HG03196 (cell line): ENCODE results near the gene RIPK3.

Source experiments
- ATAC-seq: cut with Tn5 transposase; IDR thresholded peaks from one replicate; pipeline ENCODE4 v1.9.1; 2021; ENCODE audit not compliant: unreplicated experiment

RIPK3 gene

DNA sequence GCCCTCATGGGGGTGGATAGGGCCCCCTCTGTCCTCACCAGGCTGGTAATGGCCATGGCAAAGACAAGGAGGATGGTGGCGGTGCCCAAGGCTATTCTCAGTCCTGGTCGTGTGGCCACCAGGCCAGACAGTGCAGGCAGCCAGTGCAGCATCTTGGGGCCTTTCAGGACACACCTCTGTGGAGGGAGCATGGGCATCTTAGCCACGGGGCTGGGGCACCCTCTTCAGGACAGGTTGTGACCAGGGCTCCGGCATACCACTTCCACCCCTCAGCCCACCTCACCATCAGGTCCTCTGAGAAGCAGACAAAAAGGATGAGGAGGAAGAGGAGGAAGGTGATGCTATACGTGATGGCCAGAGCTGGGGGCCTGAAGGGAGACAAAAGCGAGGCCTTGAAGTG, 15.8 kb downstream of the RIPK3 start:
- ATAC-seq, result no peak

DNA sequence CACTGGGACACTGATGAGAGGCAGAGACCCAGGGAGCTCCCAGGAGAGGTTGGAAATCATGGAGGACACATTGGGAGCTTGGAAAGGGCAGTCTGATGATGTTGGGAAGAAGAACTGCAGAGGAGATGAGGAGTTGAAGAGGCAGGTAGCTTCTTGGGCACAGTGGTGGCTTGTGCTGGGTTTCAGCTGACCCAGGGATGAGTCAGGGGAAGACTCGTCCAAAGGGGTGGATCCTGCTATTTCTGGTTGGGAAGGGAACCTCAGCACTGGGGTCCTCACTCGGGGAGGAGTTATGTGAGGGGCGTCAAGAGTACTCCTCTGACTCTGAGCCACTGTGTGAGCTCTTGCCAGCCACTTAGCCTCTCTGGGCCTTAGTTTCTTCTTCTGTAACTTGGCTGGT, 16.4 kb downstream of the RIPK3 start:
- no peak for ATAC-seq

DNA sequence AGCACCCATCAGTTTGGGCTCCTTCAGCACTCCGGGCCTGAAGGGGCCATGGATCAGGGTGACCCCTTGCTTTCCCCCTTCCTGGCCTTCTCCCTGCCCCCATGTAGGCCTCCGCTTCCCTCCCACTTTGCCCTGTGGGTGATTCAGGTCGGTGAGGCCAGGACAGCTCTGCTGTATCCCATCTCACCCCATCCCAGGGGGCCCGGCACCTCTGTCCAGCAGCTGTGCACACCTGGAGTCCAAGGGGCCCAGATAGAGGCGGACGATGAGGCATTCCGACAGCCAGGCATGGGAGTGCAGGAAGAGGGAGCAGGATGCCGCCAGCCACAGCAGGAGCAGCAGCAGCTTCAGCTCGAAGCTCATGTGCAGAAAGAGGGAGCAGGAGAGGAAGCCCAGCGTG, 17.1 kb downstream of the RIPK3 start:
- no peak for ATAC-seq

DNA sequence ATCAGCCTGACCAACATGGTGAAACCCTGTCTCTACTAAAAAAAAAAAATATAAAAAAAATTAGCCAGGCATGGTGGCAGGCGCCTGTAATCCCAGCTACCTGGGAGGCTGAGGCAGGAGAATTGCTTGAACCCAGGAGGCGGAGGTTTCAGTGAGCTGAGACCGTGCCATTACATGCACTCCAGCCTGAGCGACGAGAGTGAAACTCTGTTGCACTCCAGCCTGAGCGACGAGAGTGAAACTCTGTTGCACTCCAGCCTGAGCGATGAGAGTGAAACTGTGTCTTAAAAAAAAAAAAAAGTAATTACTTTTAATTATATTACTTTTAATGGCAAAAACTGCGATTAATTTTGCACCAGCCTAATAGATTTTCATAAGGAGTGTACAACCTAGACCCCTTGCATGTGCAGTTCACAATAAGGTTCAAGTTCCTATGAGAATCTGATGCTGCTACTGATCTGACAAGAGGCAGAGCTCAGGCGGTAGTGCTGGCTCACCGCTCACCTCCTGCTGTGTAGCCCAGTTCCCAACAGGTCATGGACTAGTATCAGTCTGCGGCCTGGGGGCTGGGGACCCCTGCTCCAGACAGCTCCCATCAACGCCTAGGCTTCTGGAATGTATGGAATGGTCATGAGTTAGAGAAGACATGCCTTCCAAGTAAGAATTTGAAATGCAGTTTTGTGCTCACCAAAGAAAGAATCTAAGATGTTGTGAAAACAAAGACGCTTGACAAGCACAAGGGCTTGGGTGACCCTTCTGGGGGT, 18.4 kb downstream of the RIPK3 start:
- no peak for ATAC-seq

DNA sequence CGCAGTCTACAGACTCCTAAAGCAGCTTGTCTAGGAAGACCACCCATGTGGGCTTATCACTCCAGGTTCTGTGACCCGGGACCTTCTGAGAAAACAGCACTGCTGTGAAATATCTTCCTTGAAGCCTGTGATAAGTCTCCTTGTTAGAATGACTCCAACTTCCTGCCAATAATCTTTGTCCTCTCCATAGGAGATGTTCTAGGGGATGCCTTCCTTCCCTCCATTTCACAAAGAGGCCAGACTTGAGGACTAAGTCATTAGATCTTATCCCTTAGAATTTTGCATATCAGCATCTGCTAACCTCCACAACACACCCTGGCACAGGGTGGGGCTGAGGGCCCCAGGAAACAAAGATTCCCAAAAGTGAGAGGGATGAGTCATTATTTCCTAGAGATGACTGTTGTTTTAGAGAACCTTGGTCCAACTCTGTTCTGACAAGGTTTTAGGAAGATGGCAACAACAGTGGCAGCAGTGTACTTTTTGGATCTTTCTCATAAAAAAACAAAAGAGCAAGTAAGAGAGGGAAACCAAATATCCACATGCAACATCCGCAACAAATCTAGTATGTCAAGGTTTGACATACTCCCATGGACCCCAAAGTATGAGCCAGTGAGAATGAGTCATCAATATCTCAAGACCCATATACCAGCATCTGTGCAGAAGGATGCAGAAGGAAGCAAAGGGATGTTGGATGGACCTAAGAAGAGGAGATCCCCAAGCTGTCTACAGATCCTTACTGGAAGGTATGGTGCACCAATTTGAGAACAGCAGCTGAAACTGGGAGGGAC, 22.5 kb downstream of the RIPK3 start:
- no peak for ATAC-seq

DNA sequence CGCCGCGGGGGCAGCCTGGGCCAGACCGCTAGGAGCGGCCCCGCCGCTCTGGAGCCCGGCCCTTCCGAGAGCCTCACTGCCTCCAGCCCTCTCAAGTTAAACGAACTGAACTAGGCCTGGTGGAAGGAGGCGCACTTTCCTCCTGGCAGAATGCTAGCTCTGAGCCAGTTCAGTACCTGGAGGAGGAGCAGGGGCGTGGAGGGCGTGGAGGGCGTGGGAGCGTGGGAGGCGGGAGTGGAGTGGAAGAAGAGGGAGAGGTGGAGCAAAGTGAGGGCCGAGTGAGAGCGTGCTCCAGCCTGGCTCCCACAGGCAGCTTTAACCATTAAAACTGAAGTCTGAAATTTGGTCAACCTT, 23.2 kb downstream of the RIPK3 start:
- ATAC-seq, result no peak

DNA sequence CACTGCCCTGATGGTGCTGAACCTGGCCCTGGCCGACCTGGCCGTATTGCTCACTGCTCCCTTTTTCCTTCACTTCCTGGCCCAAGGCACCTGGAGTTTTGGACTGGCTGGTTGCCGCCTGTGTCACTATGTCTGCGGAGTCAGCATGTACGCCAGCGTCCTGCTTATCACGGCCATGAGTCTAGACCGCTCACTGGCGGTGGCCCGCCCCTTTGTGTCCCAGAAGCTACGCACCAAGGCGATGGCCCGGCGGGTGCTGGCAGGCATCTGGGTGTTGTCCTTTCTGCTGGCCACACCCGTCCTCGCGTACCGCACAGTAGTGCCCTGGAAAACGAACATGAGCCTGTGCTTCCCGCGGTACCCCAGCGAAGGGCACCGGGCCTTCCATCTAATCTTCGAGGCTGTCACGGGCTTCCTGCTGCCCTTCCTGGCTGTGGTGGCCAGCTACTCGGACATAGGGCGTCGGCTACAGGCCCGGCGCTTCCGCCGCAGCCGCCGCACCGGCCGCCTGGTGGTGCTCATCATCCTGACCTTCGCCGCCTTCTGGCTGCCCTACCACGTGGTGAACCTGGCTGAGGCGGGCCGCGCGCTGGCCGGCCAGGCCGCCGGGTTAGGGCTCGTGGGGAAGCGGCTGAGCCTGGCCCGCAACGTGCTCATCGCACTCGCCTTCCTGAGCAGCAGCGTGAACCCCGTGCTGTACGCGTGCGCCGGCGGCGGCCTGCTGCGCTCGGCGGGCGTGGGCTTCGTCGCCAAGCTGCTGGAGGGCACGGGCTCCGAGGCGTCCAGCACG, 23.8 kb downstream of the RIPK3 start:
- no peak for ATAC-seq

DNA sequence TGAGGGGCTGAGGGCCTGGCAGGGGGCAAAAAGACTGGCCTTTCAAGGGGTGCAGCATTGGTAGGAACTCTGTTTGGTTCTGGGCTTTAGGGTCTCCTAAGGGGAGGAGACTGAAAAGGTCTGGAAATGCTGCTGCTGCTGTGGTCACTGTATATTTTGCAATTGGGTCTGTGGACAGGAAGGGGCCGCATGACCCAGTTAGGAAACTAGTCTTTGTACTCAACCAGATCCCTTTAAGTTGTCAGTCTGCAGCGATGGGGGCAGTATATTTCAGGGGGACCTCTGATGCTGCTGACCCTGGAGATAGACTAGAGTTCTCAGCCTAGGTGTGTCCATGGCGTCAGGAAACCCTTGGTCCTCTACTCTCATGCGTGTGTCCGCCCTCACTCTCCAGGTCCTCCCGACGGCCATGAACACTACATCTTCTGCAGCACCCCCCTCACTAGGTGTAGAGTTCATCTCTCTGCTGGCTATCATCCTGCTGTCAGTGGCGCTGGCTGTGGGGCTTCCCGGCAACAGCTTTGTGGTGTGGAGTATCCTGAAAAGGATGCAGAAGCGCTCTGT, 24.5 kb downstream of the RIPK3 start:
- no peak for ATAC-seq

DNA sequence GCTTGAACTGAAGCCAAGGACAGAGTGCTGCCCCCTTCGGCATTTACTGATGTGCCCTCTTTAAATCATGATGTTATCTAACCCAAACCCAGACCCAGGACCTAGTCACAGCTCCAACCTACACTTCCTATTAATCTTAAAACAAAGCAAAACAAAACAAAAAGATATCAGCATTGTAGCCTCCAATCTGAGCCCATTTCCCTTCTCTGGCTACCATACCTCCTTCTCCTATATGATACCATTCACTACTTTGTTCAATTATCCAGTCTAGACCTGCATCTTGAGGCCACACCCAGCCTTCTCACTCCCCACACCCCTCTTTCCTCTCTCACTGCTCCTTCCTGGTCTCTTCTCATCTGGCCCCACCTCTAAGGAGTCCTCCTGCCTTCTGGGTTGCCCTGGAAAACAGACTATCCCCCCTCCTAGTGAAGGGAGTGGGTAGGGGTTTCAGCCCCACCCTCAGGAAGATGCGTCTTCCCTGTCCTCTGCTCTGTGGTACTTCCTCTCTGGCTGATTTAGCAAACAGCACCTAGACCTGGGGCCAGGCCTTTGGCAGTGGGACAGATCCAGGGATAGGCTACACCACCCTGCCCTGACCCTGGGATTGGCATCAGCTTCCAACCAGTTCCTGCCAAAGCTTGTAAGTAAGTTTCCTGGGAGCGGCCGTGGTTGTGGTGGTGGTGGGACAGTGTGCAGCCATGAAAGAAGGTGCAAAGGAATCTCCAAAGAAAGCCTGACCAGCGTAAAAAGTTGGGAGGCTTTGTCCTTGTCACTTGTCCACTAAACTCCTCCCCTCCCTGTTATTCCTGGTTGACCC, 25.2 kb downstream of the RIPK3 start:
- ATAC-seq, result no peak

DNA sequence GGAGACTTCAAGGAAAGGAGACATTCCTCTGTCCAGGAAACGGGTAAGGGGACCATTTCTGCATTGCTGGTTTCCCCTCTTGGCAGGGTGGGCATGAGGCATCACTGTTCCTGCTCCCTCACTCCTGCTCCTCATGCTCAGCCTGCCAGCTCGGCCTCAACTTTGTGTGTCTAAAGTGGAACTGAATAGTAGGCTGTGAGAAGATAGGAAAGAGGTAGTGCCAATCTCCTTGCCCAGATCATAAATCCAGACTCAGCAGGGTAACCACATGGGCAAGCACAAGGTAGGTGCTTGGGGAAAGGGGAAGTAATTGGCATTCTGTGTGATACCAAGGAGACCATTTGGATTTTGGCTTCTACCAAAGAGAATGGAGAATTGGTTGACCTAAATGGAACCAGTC, 25.9 kb downstream of the RIPK3 start:
- ATAC-seq, result no peak

DNA sequence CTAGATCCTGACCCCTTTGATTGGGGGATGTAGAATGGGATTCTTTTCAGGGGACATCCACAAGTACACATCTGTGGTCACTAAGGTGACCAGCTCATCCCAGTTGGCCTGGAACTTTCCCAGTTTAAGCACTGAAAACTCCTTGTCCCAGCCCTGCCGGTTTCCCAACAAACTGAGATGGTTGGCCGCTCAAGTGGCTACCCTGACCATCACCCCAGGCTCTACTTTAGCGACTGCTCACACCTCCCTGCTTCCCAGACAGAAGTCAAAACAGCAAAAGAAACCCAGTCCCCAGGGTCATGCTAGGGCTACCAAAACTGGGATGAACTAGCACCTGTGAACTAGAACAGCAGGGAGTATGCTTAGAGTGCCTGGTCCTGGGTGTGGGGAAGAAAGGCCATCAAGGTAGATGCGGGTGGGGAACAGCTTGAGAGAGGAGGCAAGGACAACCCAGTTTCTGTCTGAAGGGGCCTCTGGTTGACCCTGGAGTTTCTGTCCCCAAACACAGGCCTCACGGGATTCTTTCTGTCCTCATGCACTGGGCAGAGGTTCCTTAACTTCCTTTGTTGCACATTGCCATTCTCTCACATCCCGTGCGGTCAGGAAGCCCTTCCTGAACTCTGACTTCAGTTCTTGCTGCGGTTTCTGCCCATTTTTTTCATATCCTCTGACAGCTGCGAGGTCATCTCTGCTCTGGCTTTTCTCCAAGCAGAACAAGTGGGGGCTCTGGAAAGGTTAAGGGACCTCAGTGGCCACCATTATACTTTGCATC, 26.9 kb downstream of the RIPK3 start:
- ATAC-seq, result no peak

DNA sequence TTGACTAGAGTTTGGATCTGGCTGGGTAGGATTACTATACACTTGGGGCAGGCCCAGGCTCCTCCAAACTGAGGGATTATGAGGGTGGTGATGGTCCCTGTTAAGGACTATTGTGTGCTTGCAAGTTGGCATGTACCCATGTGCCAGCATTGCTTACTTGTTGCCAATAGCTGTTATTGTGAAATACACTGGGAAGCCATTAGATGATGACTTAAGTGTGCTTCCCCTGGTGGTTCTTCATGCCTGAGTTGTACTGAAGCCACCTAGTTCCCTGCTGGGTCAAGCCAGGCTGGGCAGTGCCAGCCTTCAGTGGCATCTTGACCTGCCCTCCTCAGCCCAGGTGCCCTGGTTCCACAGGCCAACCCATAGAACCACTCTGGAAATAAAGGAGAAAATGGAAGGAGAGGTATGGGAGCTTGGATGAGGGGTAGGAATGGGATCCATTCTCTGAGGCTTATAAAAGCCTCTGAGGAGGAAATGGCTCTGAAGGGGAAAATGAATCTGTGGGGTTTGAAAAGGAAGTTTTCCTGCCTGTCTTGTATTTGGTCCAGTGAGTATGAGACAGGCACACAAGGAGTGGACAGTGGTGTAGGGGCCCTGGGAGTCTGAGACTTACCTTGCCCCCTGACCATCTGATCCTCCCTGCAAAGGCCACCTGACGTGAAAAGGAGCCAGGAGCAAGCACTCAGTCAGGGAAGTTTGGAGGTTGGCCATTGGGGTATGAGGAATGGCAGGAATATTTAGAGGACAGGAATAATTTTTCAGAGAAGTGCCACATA, 27.8 kb downstream of the RIPK3 start:
- no peak for ATAC-seq

DNA sequence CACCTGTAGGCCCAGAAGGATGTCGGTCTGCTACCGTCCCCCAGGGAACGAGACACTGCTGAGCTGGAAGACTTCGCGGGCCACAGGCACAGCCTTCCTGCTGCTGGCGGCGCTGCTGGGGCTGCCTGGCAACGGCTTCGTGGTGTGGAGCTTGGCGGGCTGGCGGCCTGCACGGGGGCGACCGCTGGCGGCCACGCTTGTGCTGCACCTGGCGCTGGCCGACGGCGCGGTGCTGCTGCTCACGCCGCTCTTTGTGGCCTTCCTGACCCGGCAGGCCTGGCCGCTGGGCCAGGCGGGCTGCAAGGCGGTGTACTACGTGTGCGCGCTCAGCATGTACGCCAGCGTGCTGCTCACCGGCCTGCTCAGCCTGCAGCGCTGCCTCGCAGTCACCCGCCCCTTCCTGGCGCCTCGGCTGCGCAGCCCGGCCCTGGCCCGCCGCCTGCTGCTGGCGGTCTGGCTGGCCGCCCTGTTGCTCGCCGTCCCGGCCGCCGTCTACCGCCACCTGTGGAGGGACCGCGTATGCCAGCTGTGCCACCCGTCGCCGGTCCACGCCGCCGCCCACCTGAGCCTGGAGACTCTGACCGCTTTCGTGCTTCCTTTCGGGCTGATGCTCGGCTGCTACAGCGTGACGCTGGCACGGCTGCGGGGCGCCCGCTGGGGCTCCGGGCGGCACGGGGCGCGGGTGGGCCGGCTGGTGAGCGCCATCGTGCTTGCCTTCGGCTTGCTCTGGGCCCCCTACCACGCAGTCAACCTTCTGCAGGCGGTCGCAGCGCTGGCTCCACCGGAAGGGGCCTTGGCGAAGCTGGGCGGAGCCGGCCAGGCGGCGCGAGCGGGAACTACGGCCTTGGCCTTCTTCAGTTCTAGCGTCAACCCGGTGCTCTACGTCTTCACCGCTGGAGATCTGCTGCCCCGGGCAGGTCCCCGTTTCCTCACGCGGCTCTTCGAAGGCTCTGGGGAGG, 28.9 kb downstream of the RIPK3 start, which contains the start of gene LTB4R:
Gene LTB4R, plus strand, starts transcription at position 857 of the 959 bp plus-strand sequence. CDS start 4,150 bp downstream, outside the sequence.
- ATAC-seq, result peak; percentile 53

DNA sequence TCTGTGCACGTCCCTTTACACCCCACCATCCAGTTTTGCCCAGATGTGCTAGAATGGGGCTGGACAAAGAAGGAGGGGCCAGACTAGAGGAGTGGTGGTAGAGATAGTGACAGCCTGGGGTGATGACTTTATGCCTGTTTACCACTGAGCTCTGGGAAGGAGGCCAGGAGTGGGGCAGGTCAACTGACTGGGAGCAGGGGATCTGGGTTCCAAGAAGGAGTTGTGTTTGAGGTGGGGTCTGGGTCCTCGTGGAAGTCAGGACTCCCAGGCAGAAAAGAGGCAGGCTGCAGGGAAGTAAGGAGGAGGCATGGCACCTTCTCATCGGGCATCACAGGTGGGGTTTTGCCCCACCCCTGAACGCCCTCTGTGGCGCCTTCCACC, 29.5 kb downstream of the RIPK3 start:
- ATAC-seq, result no peak

DNA sequence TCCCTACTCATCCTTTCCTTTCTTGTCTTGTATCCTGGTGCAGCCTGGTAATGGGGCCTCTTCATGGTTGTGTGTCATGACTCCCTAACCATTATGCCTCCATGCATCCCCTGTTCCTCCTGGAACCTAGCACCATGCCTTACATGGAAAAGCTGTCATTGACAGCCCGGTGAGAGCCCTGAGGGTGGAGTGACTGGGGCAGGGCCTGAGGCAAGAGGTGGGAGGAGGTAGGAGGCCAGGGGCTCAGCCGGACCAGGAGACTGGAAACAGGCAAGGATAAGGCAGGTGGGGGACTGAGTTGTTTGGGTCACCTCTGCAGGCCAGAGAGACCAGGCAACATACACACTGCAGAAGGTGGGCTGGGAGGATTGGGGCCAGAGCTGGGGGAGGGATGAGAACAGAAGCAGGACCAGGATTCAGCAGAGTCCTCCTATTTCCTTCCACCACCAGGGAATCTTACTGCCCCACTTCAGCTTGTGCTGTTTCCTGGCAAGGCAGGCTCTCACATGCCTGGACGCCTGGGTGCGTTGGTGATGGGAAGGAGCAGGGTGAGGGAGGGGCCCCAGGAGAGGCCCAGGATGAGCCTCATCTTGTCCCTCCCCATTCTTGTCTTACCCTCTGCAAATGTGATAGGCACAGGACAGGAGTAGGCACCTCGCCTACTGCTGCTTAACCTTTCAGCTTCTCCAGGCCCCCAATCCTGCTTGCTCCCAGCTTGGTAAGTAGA, 30.1 kb downstream of the RIPK3 start, which contains the start of gene LTB4R2:
Gene LTB4R2, plus strand, starts transcription at position 603 of the 727 bp plus-strand sequence. CDS start 525 bp downstream, outside the sequence.
- no peak for ATAC-seq

DNA sequence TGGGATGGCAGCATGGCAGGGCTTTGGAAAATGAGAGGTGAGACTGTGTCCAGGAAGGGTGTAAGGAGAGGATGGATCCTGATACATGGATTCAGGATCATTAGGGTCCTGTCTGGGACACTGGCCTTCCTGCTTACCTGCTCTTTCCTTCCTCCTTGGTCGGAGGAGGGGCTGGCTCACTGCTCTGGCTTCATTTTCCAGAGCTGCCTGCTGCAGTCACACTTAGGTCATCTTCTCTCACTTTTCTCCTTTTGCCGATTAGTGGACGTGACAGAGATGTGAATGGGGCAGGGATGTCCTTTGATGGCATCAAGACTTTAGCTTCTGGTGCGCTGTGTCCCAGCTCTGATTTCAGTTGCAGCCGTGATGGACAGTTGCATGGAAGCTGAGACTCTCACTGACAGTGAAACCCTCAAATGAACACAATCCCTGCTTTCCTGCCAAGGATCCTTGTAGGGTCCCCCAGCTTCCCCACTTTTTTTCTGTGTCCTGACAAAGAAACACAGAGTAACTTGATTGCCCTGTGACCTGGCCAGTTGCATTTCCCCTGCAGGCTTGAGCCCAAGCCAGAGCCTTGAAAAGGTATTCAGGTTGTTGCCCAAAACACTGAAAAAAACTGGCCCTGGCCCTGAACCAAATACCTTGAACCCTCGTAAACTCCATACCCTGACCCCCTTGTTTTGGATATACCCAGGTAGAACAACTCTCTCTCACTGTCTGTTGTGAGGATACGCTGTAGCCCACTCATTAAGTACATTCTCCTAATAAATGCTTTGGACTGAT, 31.3 kb downstream of the RIPK3 start:
- ATAC-seq, result no peak
